Measurements from ENCODE around the gene PELI3. TPM values are rescaled to one million over a fixed set of nuclear protein-coding genes. Genes with fewer than 3 reads are reported as not detected.
A peak's percentile ranks its signal among the peaks of the same experiment; 100 is the strongest.

PELI3 gene
- total and polyA plus RNA-seq, 7 experiments from 2014 or later = 5.2 to 27.3 (median 15.4) TPM

- H3K9me3 Mint-ChIP-seq = peaks cover 0 to 2% (median 0%) of the 10 kb centered on the region in 11 donors
- ATAC-seq (peak; percentile 98), DNase-seq (peak; percentile 64 to 85 (median 78))
- H3K4me3 ChIP-seq (ENCODE audit: low read length) = peak within 1 kb of the TSS; percentile 89
- POLR2A ChIA-PET = interaction anchor here (0.6 to 1.7 kb wide), 6 partner anchors 9 to 1150 kb away, joined by 3 to 8 read pairs (median 4); partner anchors contain the start of genes DPP3, RBM4 and RBM4B
- peaks cover 0 to 7% (median 5%) of the 10 kb centered on the region in 5 donors for H3K36me3 Mint-ChIP-seq
- no peaks in the 10 kb centered on the region for H3K9me3 ChIP-seq (ENCODE audit: control insufficient read depth in 2 of 3, low read length in 3 of 3)
- peaks cover 9 to 24% (median 18%) of the 10 kb centered on the region in 7 donors for H3K4me1 Mint-ChIP-seq
- intact Hi-C loops (cut with micrococcal nuclease) = loop anchor here (1.0 to 2.0 kb wide), 5 partner anchors 30 to 128 kb away; partner anchors contain the start of genes ACTN3 (in 2 of the 2), ZDHHC24 (in 2 of the 2), DPP3 (in 1 of the 2) and MRPL11 (in 1 of the 2)
- CTCF ChIA-PET = interaction anchor here (0.6 kb wide), 1 partner anchor 168 kb away, joined by 3 read pairs; no protein-coding TSS in a partner anchor
- peaks cover 0 to 21% (median 0%) of the 10 kb centered on the region in 3 experiments for H3K36me3 ChIP-seq (ENCODE audit: control insufficient read depth in 2 of 3, insufficient read depth in 3 of 3, low read length in 3 of 3)
- peak within 1 kb of the TSS; percentile 65 for H3K27ac ChIP-seq (ENCODE audit: low read depth, low read length)
- H3K27me3 ChIP-seq (ENCODE audit: control insufficient read depth in 2 of 2, insufficient read depth in 2 of 2, low read length in 2 of 2) = no peaks in the 10 kb centered on the region
- H3K4me1 ChIP-seq (ENCODE audit: control insufficient read depth in 2 of 2, insufficient read depth in 2 of 2, low read length in 2 of 2) = peaks cover 6 to 10% of the 10 kb centered on the region in 2 donors
- H3K27ac Mint-ChIP-seq = peak within 1 kb of the TSS; percentile 36 to 77 (median 67)
- peak within 1 kb of the TSS; percentile 86 to 95 (median 90) for H3K4me3 Mint-ChIP-seq
- no peaks in the 10 kb centered on the region for H3K27me3 Mint-ChIP-seq
Measured at GRCh38 chr11:66510271-66510989, 43.7 kb downstream of the PELI3 start, which contains the start of gene BBS1. BBS1 (plus strand) TSS chr11:66510635; CDS start chr11:66510660, 25 bp downstream.

- H3K4me1 Mint-ChIP-seq = peaks cover 9 to 24% (median 18%) of the 10 kb centered on the region in 7 donors
- Histone ChIP-seq H3K9me3 (ENCODE audit: control insufficient read depth in 2 of 3, low read length in 3 of 3) (no peaks in the 10 kb centered on the region), H3K27ac (ENCODE audit: low read depth, low read length) (peak overlapping the region; percentile 65), H3K4me1 (ENCODE audit: control insufficient read depth in 2 of 2, insufficient read depth in 2 of 2, low read length in 2 of 2) (peaks cover 6 to 10% of the 10 kb centered on the region in 2 donors), H3K36me3 (ENCODE audit: control insufficient read depth in 2 of 3, insufficient read depth in 3 of 3, low read length in 3 of 3) (peaks cover 0 to 25% (median 0%) of the 10 kb centered on the region in 3 experiments), H3K27me3 (ENCODE audit: control insufficient read depth in 2 of 2, insufficient read depth in 2 of 2, low read length in 2 of 2) (no peaks in the 10 kb centered on the region), H3K4me3 (ENCODE audit: low read length) (peak overlapping the region; percentile 89)
- ATAC-seq = no peak
- H3K4me3 Mint-ChIP-seq = peak overlapping the region; percentile 86 to 95 (median 90)
- peaks cover 0 to 2% (median 0%) of the 10 kb centered on the region in 11 donors for H3K9me3 Mint-ChIP-seq
- POLR2A ChIA-PET = interaction anchor here (0.6 to 1.9 kb wide), 6 partner anchors 10 to 585 kb away, joined by 3 to 8 read pairs (median 4); partner anchors contain the start of genes DPP3 and RBM4
- CTCF ChIA-PET = interaction anchor here (0.6 kb wide), 1 partner anchor 168 kb away, joined by 3 read pairs; no protein-coding TSS in a partner anchor
- H3K36me3 Mint-ChIP-seq = peaks cover 0 to 6% (median 5%) of the 10 kb centered on the region in 5 donors
- H3K27ac Mint-ChIP-seq = peak overlapping the region in 8 of 9 donors; percentile 36 to 77 (median 70)
- intact Hi-C loops (cut with micrococcal nuclease) = loop anchor here (1.0 to 2.0 kb wide), 5 partner anchors 31 to 127 kb away; partner anchors contain the start of genes ACTN3 (in 2 of the 2), ZDHHC24 (in 2 of the 2), DPP3 (in 1 of the 2) and MRPL11 (in 1 of the 2)
- no peaks in the 10 kb centered on the region for H3K27me3 Mint-ChIP-seq
- DNase-seq = no peak
Measured at GRCh38 chr11:66510990-66511339, 44.3 kb downstream of the PELI3 start.

GRCh38 chr11:66523611-66524010 is 56.9 kb downstream of the PELI3 start:
- no peak overlapping the region for H3K27ac Mint-ChIP-seq

DNA sequence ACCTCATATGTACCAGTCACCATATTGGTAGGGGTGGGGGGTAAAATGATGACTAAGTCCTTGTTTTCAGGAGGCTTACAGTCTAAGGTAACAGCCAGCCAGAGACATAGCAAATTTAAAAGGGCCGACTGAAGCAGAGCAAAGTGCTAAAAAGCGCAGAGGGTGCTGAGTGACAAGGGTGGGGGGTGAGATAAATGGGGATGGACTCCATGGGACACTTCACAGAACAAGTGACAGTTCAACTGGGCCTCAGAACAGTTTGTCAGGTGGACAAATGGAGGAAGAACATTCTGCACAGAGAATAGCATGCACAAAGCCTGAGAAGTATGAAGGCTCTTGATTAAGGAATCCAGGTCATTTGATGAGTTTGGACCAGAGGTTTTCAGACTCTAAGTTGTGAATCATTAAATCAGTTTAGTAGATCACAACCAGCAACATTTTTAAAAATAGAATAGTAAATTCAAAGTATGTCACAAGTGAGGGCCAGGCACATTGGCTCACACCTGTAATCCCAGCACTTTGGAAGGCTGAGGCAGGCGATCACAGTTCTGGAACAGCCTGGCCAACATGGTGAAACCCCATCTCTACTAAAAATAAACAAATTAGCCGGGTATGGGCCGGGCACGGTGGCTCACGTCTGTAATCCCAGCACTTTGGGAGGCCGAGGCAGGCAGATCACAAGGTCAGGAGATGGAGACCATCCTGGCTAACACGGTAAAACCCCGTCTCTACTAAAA is 57.8 kb downstream of the PELI3 start:
- H3K27ac ChIP-seq (ENCODE audit: low read depth, low read length) = no peak overlapping the region
- Mint-ChIP-seq H3K9me3 (peaks cover 0 to 2% (median 0%) of the 10 kb centered on the region in 11 donors), H3K4me3 (no peak overlapping the region), H3K4me1 (peaks cover 0 to 14% (median 0%) of the 10 kb centered on the region in 7 donors), H3K27ac (no peak overlapping the region), H3K36me3 (peaks cover 9 to 47% (median 13%) of the 10 kb centered on the region in 5 donors), H3K27me3 (no peaks in the 10 kb centered on the region)
- ChIA-PET CTCF (no interaction called here), POLR2A (interaction anchor here (0.6 kb wide), 1 partner anchor 890 kb away, joined by 3 read pairs; no protein-coding TSS in a partner anchor)
- H3K27me3 ChIP-seq (ENCODE audit: control insufficient read depth in 2 of 2, insufficient read depth in 2 of 2, low read length in 2 of 2) = no peaks in the 10 kb centered on the region
- intact Hi-C loops (cut with micrococcal nuclease) = no loop called here
- peaks cover 0 to 46% (median 2%) of the 10 kb centered on the region in 3 experiments for H3K36me3 ChIP-seq (ENCODE audit: control insufficient read depth in 2 of 3, insufficient read depth in 3 of 3, low read length in 3 of 3)
- DNase-seq (no peak), ATAC-seq (no peak)
- no peak overlapping the region for H3K4me3 ChIP-seq (ENCODE audit: low read length)
- H3K4me1 ChIP-seq (ENCODE audit: control insufficient read depth in 2 of 2, insufficient read depth in 2 of 2, low read length in 2 of 2) = no peaks in the 10 kb centered on the region
- H3K9me3 ChIP-seq (ENCODE audit: control insufficient read depth in 2 of 3, low read length in 3 of 3) = no peaks in the 10 kb centered on the region

More at GRCh38 chr11:66523611-66524010, 56.9 kb downstream of the PELI3 start:
- intact Hi-C loops (cut with micrococcal nuclease) = no loop called here
- no peak overlapping the region for H3K4me3 Mint-ChIP-seq
- H3K36me3 Mint-ChIP-seq = peaks cover 10 to 50% (median 13%) of the 10 kb centered on the region in 5 donors
- CTCF ChIA-PET = no interaction called here
- H3K4me1 Mint-ChIP-seq = peaks cover 0 to 14% (median 0%) of the 10 kb centered on the region in 7 donors
- H3K36me3 ChIP-seq (ENCODE audit: control insufficient read depth in 2 of 3, insufficient read depth in 3 of 3, low read length in 3 of 3) = peaks cover 0 to 43% (median 4%) of the 10 kb centered on the region in 3 experiments
- no peaks in the 10 kb centered on the region for H3K4me1 ChIP-seq (ENCODE audit: control insufficient read depth in 2 of 2, insufficient read depth in 2 of 2, low read length in 2 of 2)
- peaks cover 0 to 2% (median 0%) of the 10 kb centered on the region in 11 donors for H3K9me3 Mint-ChIP-seq
- H3K4me3 ChIP-seq (ENCODE audit: low read length) = no peak overlapping the region
- no peak for ATAC-seq
- POLR2A ChIA-PET = interaction anchor here (0.6 kb wide), 1 partner anchor 889 kb away, joined by 3 read pairs; no protein-coding TSS in a partner anchor
- no peak overlapping the region for H3K27ac ChIP-seq (ENCODE audit: low read depth, low read length)
- H3K27me3 ChIP-seq (ENCODE audit: control insufficient read depth in 2 of 2, insufficient read depth in 2 of 2, low read length in 2 of 2) = no peaks in the 10 kb centered on the region
- H3K9me3 ChIP-seq (ENCODE audit: control insufficient read depth in 2 of 3, low read length in 3 of 3) = no peaks in the 10 kb centered on the region
- no peaks in the 10 kb centered on the region for H3K27me3 Mint-ChIP-seq
- DNase-seq = no peak

Other genes starting within 250 kb of the PELI3 start
- gene KLC2, start 209.2 kb upstream of the PELI3 start, total RNA-seq = 10 to 100 TPM; 26.7 to 53.6 (median 41.5) TPM
- gene KLC2, start 209.2 kb upstream of the PELI3 start, polyA plus RNA-seq = 1 to 10 TPM; 5.5 to 7.6 TPM
- 100 to 1,000 TPM in 1 of 5 experiments, 10 to 100 TPM in 4; 60.6 to 151 (median 70.7) TPM for gene RAB1B, start 198.3 kb upstream of the PELI3 start, total RNA-seq
- gene RAB1B, start 198.3 kb upstream of the PELI3 start, polyA plus RNA-seq = 10 to 100 TPM; 11.3 to 13.5 TPM
- gene CNIH2, start 188.7 kb upstream of the PELI3 start, total RNA-seq = 10 to 100 TPM in 1 of 5 experiments, 1 to 10 TPM in 4; 1.3 to 12.3 (median 2.9) TPM
- not detected for gene CNIH2, start 188.7 kb upstream of the PELI3 start, polyA plus RNA-seq
- gene YIF1A, start 177.8 kb upstream of the PELI3 start, total RNA-seq = 10 to 100 TPM; 25.0 to 66.2 (median 33.3) TPM
- 10 to 100 TPM; 49.3 to 49.5 TPM for gene YIF1A, start 177.8 kb upstream of the PELI3 start, polyA plus RNA-seq
- gene TMEM151A, start 175.0 kb upstream of the PELI3 start, total RNA-seq = under 1 TPM in 2 of 5 experiments, not detected in 3; 0.11 to 0.29 TPM
- not detected for gene TMEM151A, start 175.0 kb upstream of the PELI3 start, polyA plus RNA-seq
- gene CD248, start 149.9 kb upstream of the PELI3 start, total RNA-seq = 1 to 10 TPM in 4 of 5 experiments, under 1 TPM in 1; 0.36 to 4.6 (median 1.8) TPM
- 10 to 100 TPM; 10.6 to 10.9 TPM for gene CD248, start 149.9 kb upstream of the PELI3 start, polyA plus RNA-seq
- gene RIN1, start 130.5 kb upstream of the PELI3 start, total RNA-seq = 10 to 100 TPM in 3 of 5 experiments, 1 to 10 TPM in 2; 1.4 to 22.9 (median 12.3) TPM
- gene RIN1, start 130.5 kb upstream of the PELI3 start, polyA plus RNA-seq = 1 to 10 TPM; 2.6 to 9.1 TPM
- 10 to 100 TPM; 35.9 to 50.8 (median 48.4) TPM for gene BRMS1, start 121.8 kb upstream of the PELI3 start, total RNA-seq
- 10 to 100 TPM; 56.7 to 73.5 TPM for gene BRMS1, start 121.8 kb upstream of the PELI3 start, polyA plus RNA-seq
- gene B4GAT1, start 119.3 kb upstream of the PELI3 start, total RNA-seq = 10 to 100 TPM in 2 of 5 experiments, 1 to 10 TPM in 3; 2.2 to 11.8 (median 7.6) TPM
- gene B4GAT1, start 119.3 kb upstream of the PELI3 start, polyA plus RNA-seq = 10 to 100 TPM; 13.5 to 18.2 TPM
- 10 to 100 TPM in 3 of 5 experiments, 1 to 10 TPM in 2; 6.0 to 18.9 (median 12.0) TPM for gene SLC29A2, start 95.1 kb upstream of the PELI3 start, total RNA-seq
- 1 to 10 TPM; 2.7 to 6.2 TPM for gene SLC29A2, start 95.1 kb upstream of the PELI3 start, polyA plus RNA-seq
- under 1 TPM in 1 of 5 experiments, not detected in 4; 0.53 TPM for gene NPAS4, start 45.9 kb upstream of the PELI3 start, total RNA-seq
- gene NPAS4, start 45.9 kb upstream of the PELI3 start, polyA plus RNA-seq = not detected
- gene MRPL11, start 28.1 kb upstream of the PELI3 start, total RNA-seq = 10 to 100 TPM; 23.5 to 64.1 (median 24.0) TPM
- 10 to 100 TPM; 83.2 to 89.3 TPM for gene MRPL11, start 28.1 kb upstream of the PELI3 start, polyA plus RNA-seq
- 10 to 100 TPM; 15.8 to 75.7 (median 19.4) TPM for gene DPP3, start 13.5 kb downstream of the PELI3 start, total RNA-seq
- 10 to 100 TPM; 18.6 to 22.2 TPM for gene DPP3, start 13.5 kb downstream of the PELI3 start, polyA plus RNA-seq
- gene BBS1, start 43.7 kb downstream of the PELI3 start, total RNA-seq = 10 to 100 TPM; 16.9 to 38.2 (median 23.6) TPM
- 10 to 100 TPM in 1 of 2 donors, 1 to 10 TPM in 1; 9.6 to 13.9 TPM for gene BBS1, start 43.7 kb downstream of the PELI3 start, polyA plus RNA-seq
- gene ZDHHC24, start 79.1 kb downstream of the PELI3 start, total RNA-seq = 10 to 100 TPM; 14.5 to 24.5 (median 19.2) TPM
- 10 to 100 TPM in 1 of 2 donors, 1 to 10 TPM in 1; 7.8 to 11.8 TPM for gene ZDHHC24, start 79.1 kb downstream of the PELI3 start, polyA plus RNA-seq
- under 1 TPM in 1 of 5 experiments, not detected in 4; 0.32 TPM for gene ACTN3, start 80.0 kb downstream of the PELI3 start, total RNA-seq
- gene ACTN3, start 80.0 kb downstream of the PELI3 start, polyA plus RNA-seq = not detected
- 10 to 100 TPM in 4 of 5 experiments, 1 to 10 TPM in 1; 2.3 to 49.7 (median 21.1) TPM for gene CTSF, start 101.7 kb downstream of the PELI3 start, total RNA-seq
- 10 to 100 TPM; 27.3 to 28.8 TPM for gene CTSF, start 101.7 kb downstream of the PELI3 start, polyA plus RNA-seq
- gene CCDC87, start 126.2 kb downstream of the PELI3 start, total RNA-seq = 1 to 10 TPM in 2 of 5 experiments, under 1 TPM in 2, not detected in 1; 0.11 to 1.2 (median 0.60) TPM
- gene CCDC87, start 126.2 kb downstream of the PELI3 start, polyA plus RNA-seq = not detected
- gene CCS, start 126.3 kb downstream of the PELI3 start, total RNA-seq = 10 to 100 TPM; 32.8 to 63.5 (median 42.5) TPM
- gene CCS, start 126.3 kb downstream of the PELI3 start, polyA plus RNA-seq = 10 to 100 TPM; 42.4 to 52.3 TPM
- 100 to 1,000 TPM; 165 to 543 (median 192) TPM for gene RBM14, start 149.7 kb downstream of the PELI3 start, total RNA-seq
- gene RBM14, start 149.7 kb downstream of the PELI3 start, polyA plus RNA-seq = 100 to 1,000 TPM in 1 of 2 donors, 10 to 100 TPM in 1; 76.9 to 107 TPM
- 100 to 1,000 TPM; 139 to 239 (median 198) TPM for gene RBM4, start 171.8 kb downstream of the PELI3 start, total RNA-seq
- 100 to 1,000 TPM; 266 to 284 TPM for gene RBM4, start 171.8 kb downstream of the PELI3 start, polyA plus RNA-seq
- gene RBM4B, start 211.0 kb downstream of the PELI3 start, total RNA-seq = 10 to 100 TPM in 4 of 5 experiments, 1 to 10 TPM in 1; 9.8 to 27.2 (median 19.7) TPM
- gene RBM4B, start 211.0 kb downstream of the PELI3 start, polyA plus RNA-seq = 10 to 100 TPM; 12.3 to 23.3 TPM

Measured in naive thymus-derived CD4-positive, alpha-beta T cell (primary cell).